RWPE1 (cell line): ENCODE measurements around the gene ATP2C2.
A peak's percentile ranks its signal among the peaks of the same experiment; 100 is the strongest.
"Not testable (repeated sequence)": the region's sequence is repeated elsewhere in the genome, so short reads cannot be mapped to it uniquely, and the experiment has no call there.

ENCODE experiments used
- CTCF ChIA-PET: fragments of 350-600 bp; sonication (Branson Sonifier 250); formaldehyde crosslinking; extraction: SDS; loops from one replicate; lab custom pipeline; 2021; lab: Yijun Ruan, JAX
- POLR2A ChIA-PET: fragments of 400-600 bp; formaldehyde crosslinking; extraction: SDS; loops from one replicate; lab custom pipeline; 2020; ENCODE audit warnings: antibody characterized with exemption; ENCODE audit not compliant: low non-redundant PET; lab: Yijun Ruan, JAX
- DNase-seq: peaks from one replicate; pipeline ENCODE4 v3.0.0; 2012; ENCODE audit warnings: low spot score
- H3K27ac ChIP-seq: fragments of 450-650 bp; 2 replicates; pipeline ENCODE4 v1.5.1; 2017
- TF ChIP-seq, protein P1 (sequence below): fragments of 450-650 bp; conservative IDR thresholded peaks from 2 replicates; pipeline ENCODE4 v1.5.1; 2017; ENCODE audit warnings: low read depth, mild to moderate bottlenecking

The ATP2C2 gene

DNA sequence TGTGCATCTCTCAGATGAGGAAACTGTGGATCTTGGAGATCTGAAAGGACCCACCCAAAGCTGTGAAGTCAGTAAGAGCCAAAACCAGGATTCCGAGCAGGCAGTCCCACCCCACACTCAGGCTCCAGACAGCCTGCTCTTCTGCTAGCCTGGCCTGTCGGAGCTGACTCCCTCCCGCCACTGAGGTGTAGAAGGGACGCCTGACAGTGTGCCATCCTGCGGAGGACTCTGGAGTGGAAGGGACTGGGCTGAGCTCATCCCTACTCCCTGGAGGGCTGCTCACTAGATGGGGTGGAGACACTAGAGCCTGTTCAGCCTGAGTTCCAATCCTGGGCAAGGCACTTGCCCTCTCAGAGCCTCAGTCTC, 37.7 kb upstream of the ATP2C2 start:
- POLR2A ChIA-PET, result no interaction called here
- CTCF ChIA-PET, result no interaction called here
- no peak overlapping the region for H3K27ac ChIP-seq
- DNase-seq, result no peak
- TF ChIP-seq, protein P1, sequence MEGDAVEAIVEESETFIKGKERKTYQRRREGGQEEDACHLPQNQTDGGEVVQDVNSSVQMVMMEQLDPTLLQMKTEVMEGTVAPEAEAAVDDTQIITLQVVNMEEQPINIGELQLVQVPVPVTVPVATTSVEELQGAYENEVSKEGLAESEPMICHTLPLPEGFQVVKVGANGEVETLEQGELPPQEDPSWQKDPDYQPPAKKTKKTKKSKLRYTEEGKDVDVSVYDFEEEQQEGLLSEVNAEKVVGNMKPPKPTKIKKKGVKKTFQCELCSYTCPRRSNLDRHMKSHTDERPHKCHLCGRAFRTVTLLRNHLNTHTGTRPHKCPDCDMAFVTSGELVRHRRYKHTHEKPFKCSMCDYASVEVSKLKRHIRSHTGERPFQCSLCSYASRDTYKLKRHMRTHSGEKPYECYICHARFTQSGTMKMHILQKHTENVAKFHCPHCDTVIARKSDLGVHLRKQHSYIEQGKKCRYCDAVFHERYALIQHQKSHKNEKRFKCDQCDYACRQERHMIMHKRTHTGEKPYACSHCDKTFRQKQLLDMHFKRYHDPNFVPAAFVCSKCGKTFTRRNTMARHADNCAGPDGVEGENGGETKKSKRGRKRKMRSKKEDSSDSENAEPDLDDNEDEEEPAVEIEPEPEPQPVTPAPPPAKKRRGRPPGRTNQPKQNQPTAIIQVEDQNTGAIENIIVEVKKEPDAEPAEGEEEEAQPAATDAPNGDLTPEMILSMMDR, result no peak

DNA sequence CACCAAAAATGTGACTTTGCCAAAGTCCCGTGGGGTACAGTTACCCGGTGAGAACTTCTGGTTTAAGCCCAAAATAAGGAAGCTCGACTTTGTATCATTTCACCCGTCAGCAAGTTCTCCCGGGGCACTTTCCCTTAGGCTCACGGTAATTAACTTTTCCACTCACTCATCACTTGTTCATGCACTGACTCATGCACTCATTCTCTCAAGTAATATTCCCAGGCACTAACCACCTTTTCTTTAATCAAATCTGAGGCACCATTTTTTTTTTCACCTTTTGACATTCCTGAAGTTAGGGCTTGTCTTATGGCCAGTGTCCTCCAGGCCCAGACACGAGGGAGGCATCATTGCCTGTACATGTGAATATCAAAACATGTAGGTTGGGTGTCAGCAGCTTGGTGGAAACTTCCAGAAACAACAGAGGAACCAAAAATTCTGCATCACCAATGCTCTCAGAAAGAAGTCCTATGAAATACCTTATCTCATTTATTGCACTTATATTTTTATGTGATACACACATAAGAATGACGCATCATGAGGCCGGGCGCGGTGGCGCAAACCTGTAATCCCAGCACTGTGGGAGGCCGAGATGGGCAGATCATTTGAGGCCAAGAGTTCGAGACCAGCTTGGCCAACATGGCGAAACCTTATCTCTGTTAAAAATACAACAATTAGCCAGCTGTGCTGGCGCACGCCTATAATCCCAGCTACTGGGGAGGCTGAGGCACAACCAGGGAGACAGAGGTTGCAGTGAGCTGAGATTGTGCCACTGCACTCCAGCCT, 36.1 kb upstream of the ATP2C2 start:
- H3K27ac ChIP-seq, result no peak overlapping the region
- POLR2A ChIA-PET, result no interaction called here
- CTCF ChIA-PET, result interaction anchor here (0.9 kb wide), 1 partner anchor 19 kb away, joined by 3 read pairs; no protein-coding TSS in a partner anchor
- peak; percentile 67 for DNase-seq
- TF ChIP-seq, protein P1, result no peak

- no peak overlapping the region for H3K27ac ChIP-seq
- POLR2A ChIA-PET, result no interaction called here
- DNase-seq, result no peak
- TF ChIP-seq, protein P1, result no peak
- CTCF ChIA-PET, result interaction anchor here (0.6 kb wide), 1 partner anchor 25 kb away, joined by 3 read pairs; no protein-coding TSS in a partner anchor
Observed at GRCh38 chr16:84332975-84333684, 35.2 kb upstream of the ATP2C2 start.

DNA sequence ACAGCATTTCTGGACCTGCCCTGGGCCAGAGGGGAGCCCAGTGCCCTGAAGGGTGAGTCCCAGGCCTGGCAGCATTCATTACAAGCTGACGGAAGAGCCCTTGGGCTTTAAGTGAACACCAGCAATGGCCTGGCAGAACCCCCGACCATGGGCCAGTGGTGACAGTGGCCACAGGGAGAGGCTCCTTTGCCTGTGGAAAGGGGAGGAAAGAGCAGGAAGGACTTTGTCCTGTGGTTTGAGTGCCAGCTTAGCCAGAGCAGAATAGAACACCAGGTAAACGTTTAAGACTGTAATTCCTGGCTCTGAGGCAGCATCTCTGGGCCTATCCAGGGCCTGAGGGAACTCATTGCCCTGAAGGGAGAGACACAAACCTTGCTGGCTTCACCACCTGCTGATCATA, 34.3 kb upstream of the ATP2C2 start:
- no peak overlapping the region for H3K27ac ChIP-seq
- ChIA-PET POLR2A (no interaction called here), CTCF (no interaction called here)
- TF ChIP-seq, protein P1, result no peak
- DNase-seq, result no peak

- DNase-seq, result no peak
- TF ChIP-seq, protein P1, result no peak
- H3K27ac ChIP-seq, result no peak overlapping the region
- ChIA-PET CTCF (no interaction called here), POLR2A (no interaction called here)
Observed at GRCh38 chr16:84334482-84334881, 33.9 kb upstream of the ATP2C2 start.

GRCh38 chr16:84337236-84337635, 31.1 kb upstream of the ATP2C2 start:
- POLR2A ChIA-PET, DNase-seq, CTCF ChIA-PET, H3K27ac ChIP-seq: not testable (repeated sequence)

DNA sequence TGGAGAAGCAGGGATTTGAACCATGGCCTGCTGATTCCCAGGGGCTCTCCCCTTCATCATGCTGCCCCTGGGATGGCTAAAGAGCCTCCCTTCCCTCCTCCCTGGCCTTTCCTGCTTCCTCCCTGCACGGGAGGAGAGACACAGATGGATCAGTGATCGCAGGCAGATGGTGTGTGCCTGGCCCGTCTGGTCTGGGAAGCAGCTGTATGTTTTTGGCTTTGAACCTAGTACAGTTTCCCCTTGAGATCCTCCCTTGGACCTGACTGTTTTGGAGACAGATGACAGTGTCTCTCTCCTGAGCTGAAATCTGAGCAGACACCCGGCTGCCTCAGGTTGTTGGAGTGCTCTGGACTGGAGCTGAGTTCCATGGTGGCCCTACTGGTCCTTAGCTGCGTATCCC, 29.0 kb upstream of the ATP2C2 start:
- no peak overlapping the region for H3K27ac ChIP-seq
- TF ChIP-seq, protein P1, result no peak
- ChIA-PET CTCF (no interaction called here), POLR2A (no interaction called here)
- DNase-seq, result no peak
